ENCODE measurements around the gene C1orf94.
"Not testable (repeated sequence)": the region's sequence is repeated elsewhere in the genome, so short reads cannot be mapped to it uniquely, and the experiment has no call there.

C1orf94 gene

DNA sequence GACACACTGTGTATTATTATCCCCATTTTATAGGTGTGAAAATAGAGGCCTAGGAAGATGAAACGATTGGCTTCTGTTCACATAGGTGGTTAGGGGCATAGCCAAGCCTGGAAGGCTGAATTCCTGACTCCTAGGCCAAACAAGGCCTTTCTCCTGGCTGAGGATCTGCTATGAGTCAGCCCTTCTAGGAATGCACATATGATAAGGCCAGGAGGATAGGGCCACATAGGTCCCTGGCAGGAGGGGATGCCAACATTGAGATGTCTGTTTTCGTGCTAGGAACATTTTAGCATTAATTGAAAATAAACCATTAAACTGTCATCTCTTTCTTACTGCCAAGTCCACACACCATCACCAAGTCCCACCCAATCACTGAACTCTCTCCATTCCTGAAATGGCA, 20.8 kb upstream of the C1orf94 start:
- Mint-ChIP-seq H3K4me3 (no peak overlapping the region), H3K27me3 (peaks cover 15% of the 10 kb centered on the region), H3K36me3 (no peaks in the 10 kb centered on the region)

GRCh38 chr1:34156739-34157138, 20.0 kb upstream of the C1orf94 start:
- Mint-ChIP-seq H3K27me3 (peaks cover 24% of the 10 kb centered on the region), H3K36me3 (no peaks in the 10 kb centered on the region), H3K4me3 (no peak overlapping the region), H3K27ac (no peak overlapping the region), H3K4me1 (ENCODE audit: low read depth) (no peaks in the 10 kb centered on the region), H3K9me3 (ENCODE audit: low read depth) (no peaks in the 10 kb centered on the region)

More for the DNA sequence above, 20.8 kb upstream of the C1orf94 start:
- Mint-ChIP-seq H3K9me3 (ENCODE audit: low read depth) (no peaks in the 10 kb centered on the region), H3K4me1 (ENCODE audit: low read depth) (no peaks in the 10 kb centered on the region), H3K27ac (no peak overlapping the region)

- Mint-ChIP-seq H3K27ac (no peak overlapping the region), H3K27me3 (peaks cover 30% of the 10 kb centered on the region), H3K4me1 (ENCODE audit: low read depth) (peaks cover 8% of the 10 kb centered on the region), H3K36me3 (no peaks in the 10 kb centered on the region), H3K4me3 (peak overlapping the region; percentile 59), H3K9me3 (ENCODE audit: low read depth) (no peaks in the 10 kb centered on the region)
Measured at GRCh38 chr1:34162852-34163766, 13.6 kb upstream of the C1orf94 start.

GRCh38 chr1:34163792-34164731, 12.6 kb upstream of the C1orf94 start:
- H3K4me3 Mint-ChIP-seq: peak overlapping the region; percentile 59
- no peak overlapping the region for H3K27ac Mint-ChIP-seq
- H3K4me1 Mint-ChIP-seq (ENCODE audit: low read depth): peaks cover 8% of the 10 kb centered on the region
- H3K9me3 Mint-ChIP-seq (ENCODE audit: low read depth): no peaks in the 10 kb centered on the region
- H3K27me3 Mint-ChIP-seq: peaks cover 32% of the 10 kb centered on the region
- no peaks in the 10 kb centered on the region for H3K36me3 Mint-ChIP-seq

DNA sequence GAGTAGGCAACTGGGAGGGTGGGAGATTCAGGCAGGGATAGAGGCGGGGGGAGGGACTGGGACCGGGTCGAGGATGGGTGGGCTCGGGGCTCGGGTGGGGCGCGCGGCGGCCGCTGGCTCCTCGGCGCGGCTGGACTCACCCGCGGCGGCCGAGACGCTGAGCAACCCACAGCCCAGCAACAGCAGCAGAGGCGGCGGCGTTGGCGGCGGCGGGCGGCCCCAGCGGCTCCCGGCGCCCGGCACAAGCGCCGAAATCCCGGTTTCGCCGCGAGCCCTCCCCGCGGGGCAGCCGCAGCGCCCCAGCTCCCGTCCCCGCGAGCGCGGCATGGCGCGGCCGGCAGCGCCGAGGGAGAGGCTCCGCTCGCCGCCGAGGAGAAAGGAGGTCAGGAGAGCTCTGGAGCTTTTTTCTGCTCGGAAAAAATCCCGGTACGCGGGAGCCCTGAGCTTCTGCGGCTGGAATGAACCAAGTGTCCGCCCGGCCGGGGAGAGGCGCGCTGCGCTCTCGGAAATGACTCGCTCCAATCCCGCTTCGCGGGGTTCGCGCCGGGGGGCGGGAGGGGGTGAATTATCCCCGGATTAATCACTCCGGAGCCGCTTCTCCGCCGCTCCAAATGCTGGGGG, 11.8 kb upstream of the C1orf94 start, which contains the start of gene CSMD2:
TSS of gene CSMD2 (minus strand) at position 460 of the 621 bp plus-strand sequence. CDS start at position 327, 133 bp downstream.
- H3K9me3 Mint-ChIP-seq (ENCODE audit: low read depth): no peaks in the 10 kb centered on the region
- no peaks in the 10 kb centered on the region for H3K36me3 Mint-ChIP-seq
- H3K27ac Mint-ChIP-seq: no peak within 1 kb of the TSS
- peak within 1 kb of the TSS; percentile 60 for H3K4me3 Mint-ChIP-seq
- H3K4me1 Mint-ChIP-seq (ENCODE audit: low read depth): peaks cover 8% of the 10 kb centered on the region
- H3K27me3 Mint-ChIP-seq: peaks cover 33% of the 10 kb centered on the region

GRCh38 chr1:34165422-34165921, 11.2 kb upstream of the C1orf94 start:
- Mint-ChIP-seq H3K4me1 (ENCODE audit: low read depth) (peaks cover 8% of the 10 kb centered on the region), H3K36me3 (no peaks in the 10 kb centered on the region), H3K27ac (no peak overlapping the region), H3K4me3 (peak overlapping the region; percentile 60), H3K27me3 (peaks cover 34% of the 10 kb centered on the region), H3K9me3 (ENCODE audit: low read depth) (no peaks in the 10 kb centered on the region)

DNA sequence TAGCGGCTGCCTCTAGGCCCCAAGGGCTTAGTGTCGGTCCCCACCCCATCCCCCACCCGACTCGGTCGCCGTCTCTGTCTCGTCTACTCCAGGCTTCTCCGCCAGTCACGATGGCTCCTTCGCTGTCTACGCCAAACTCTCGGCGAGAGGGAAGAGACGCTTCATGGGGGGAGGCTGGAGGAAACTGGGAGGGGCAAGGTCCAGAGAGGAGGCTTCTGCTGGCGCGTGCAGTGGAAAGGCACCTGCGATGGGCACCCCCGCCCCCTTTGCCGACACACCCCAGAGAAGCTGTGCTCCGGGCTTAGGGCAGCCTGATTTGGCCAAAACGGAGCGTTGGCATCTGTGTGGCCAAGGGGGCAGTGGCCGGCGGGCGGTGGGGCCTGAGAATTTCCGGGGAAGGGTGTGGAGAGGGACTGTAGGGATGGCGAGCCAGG, 10.5 kb upstream of the C1orf94 start:
- H3K27me3 Mint-ChIP-seq: peaks cover 33% of the 10 kb centered on the region
- H3K4me3 Mint-ChIP-seq: no peak overlapping the region
- H3K27ac Mint-ChIP-seq: no peak overlapping the region

GRCh38 chr1:34166625-34167361, 9.9 kb upstream of the C1orf94 start:
- no peaks in the 10 kb centered on the region for H3K36me3 Mint-ChIP-seq
- H3K4me3 Mint-ChIP-seq: no peak overlapping the region
- peaks cover 8% of the 10 kb centered on the region for H3K4me1 Mint-ChIP-seq (ENCODE audit: low read depth)
- H3K9me3 Mint-ChIP-seq (ENCODE audit: low read depth): no peaks in the 10 kb centered on the region
- no peak overlapping the region for H3K27ac Mint-ChIP-seq
- H3K27me3 Mint-ChIP-seq: peaks cover 29% of the 10 kb centered on the region

More for the DNA sequence above, 10.5 kb upstream of the C1orf94 start:
- Mint-ChIP-seq H3K36me3 (no peaks in the 10 kb centered on the region), H3K9me3 (ENCODE audit: low read depth) (no peaks in the 10 kb centered on the region), H3K4me1 (ENCODE audit: low read depth) (peaks cover 8% of the 10 kb centered on the region)

GRCh38 chr1:34167389-34167788, 9.3 kb upstream of the C1orf94 start:
- no peak overlapping the region for H3K27ac Mint-ChIP-seq
- no peaks in the 10 kb centered on the region for H3K9me3 Mint-ChIP-seq (ENCODE audit: low read depth)
- peaks cover 8% of the 10 kb centered on the region for H3K4me1 Mint-ChIP-seq (ENCODE audit: low read depth)
- H3K36me3 Mint-ChIP-seq: no peaks in the 10 kb centered on the region
- no peak overlapping the region for H3K4me3 Mint-ChIP-seq
- peaks cover 29% of the 10 kb centered on the region for H3K27me3 Mint-ChIP-seq

GRCh38 chr1:34175744-34176143, 963 bp upstream of the C1orf94 start:
- Mint-ChIP-seq H3K9me3 (ENCODE audit: low read depth) (no peaks in the 10 kb centered on the region), H3K27me3 (peaks cover 26% of the 10 kb centered on the region)

GRCh38 chr1:34178072-34178471, 1.4 kb downstream of the C1orf94 start:
- Mint-ChIP-seq H3K9me3 (ENCODE audit: low read depth) (no peaks in the 10 kb centered on the region), H3K27me3 (peaks cover 22% of the 10 kb centered on the region), H3K4me3 (no peak overlapping the region), H3K27ac (no peak overlapping the region), H3K36me3 (no peaks in the 10 kb centered on the region), H3K4me1 (ENCODE audit: low read depth) (no peaks in the 10 kb centered on the region)

More at GRCh38 chr1:34175744-34176143, 963 bp upstream of the C1orf94 start:
- H3K36me3 Mint-ChIP-seq: no peaks in the 10 kb centered on the region
- H3K4me1 Mint-ChIP-seq (ENCODE audit: low read depth): no peaks in the 10 kb centered on the region
- no peak overlapping the region for H3K27ac Mint-ChIP-seq
- no peak overlapping the region for H3K4me3 Mint-ChIP-seq

DNA sequence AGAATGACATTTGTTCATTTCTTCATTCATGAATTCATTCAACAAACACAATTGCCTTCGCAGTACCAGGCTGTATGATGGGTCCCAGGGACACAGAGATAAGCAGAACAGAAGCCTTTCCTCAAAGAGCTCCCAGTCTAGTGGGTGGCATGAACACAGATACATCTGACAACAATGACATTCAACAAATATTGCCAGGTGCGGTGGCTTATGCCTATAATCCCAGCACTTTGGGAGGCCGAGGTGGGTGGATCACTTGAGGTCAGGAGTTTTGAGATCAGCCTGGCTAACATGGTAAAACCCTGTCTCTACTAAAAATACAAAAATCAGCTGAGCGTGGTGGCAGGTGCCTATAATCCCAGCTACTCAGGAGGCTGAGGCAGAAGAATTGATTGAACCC, 6.7 kb downstream of the C1orf94 start:
- not testable (repeated sequence) for H3K4me1 Mint-ChIP-seq (ENCODE audit: low read depth); H3K27ac Mint-ChIP-seq; H3K36me3 Mint-ChIP-seq; H3K4me3 Mint-ChIP-seq; H3K9me3 Mint-ChIP-seq (ENCODE audit: low read depth)
- peaks cover 23% of the 10 kb centered on the region for H3K27me3 Mint-ChIP-seq

DNA sequence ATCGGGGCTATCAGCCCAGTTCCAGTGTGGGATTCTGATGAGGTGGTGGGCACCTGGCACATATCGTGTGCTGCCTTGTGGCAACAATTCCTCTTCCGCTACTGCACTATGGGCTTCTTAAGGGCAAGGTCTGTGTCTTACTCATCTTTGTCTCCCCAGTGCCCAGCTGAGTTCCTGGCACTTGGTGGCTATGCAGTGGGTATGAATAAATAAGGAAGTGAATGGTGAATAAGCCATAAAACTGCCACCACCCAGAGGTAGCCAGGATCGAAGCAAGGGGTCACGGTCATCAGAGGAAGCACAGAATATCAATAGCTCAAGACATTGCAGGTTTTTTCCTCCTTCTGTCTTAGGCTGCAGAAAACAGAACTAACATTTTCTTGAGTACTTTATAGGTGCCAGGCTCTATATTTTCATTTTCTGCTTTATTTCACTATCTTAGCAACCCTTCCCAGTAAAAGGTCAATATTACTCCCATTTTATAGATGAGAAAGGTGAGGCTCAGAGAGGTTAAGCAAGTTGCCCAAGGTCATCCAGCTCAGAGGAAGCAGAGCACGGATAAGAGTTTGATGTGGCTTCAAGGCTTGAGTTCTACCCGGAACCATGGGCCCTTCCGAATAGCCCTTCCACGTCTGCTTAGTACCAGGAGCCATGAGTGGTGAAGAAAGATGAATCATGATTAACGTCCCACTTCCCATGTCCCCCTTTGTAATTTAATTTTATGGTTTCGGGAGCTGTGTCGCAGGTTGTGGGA, 10.2 kb downstream of the C1orf94 start:
- H3K9me3 Mint-ChIP-seq (ENCODE audit: low read depth): no peaks in the 10 kb centered on the region
- no peak overlapping the region for H3K4me3 Mint-ChIP-seq
- no peaks in the 10 kb centered on the region for H3K36me3 Mint-ChIP-seq
- no peak overlapping the region for H3K27ac Mint-ChIP-seq
- no peaks in the 10 kb centered on the region for H3K4me1 Mint-ChIP-seq (ENCODE audit: low read depth)
- H3K27me3 Mint-ChIP-seq: peaks cover 25% of the 10 kb centered on the region
